K562 treated with DMSO at 1 percent for 24 hours (cell line): ENCODE data around the gene ITLN2. TPM values are rescaled to one million over a fixed set of nuclear protein-coding genes. Genes with fewer than 3 reads are reported as not detected.

Experiments
- total RNA-seq: library from RNA; unstranded; fragments of 300-600 nt; gene quantifications from 2 replicates; pipeline ENCODE4 v1.2.3, GENCODE V29; 2022; ENCODE audit warnings: low read depth; ENCODE audit not compliant: insufficient read depth

The ITLN2 gene
- total RNA-seq: not detected in 2 replicates

GRCh38 chr1:160954158-160955104 is at the start of gene ITLN2:
Gene ITLN2 (minus strand): TSS chr1:160954809. CDS start chr1:160954741, 68 bp downstream.

Other genes with a start within 250 kb of the ITLN2 start
- 0.49 TPM in 1 of 2 replicates, not detected in the other for gene CD48, start 243.0 kb downstream of the ITLN2 start, total RNA-seq
- 0.61 and 0.74 TPM in 2 replicates for gene SLAMF7, start 215.6 kb downstream of the ITLN2 start, total RNA-seq
- gene LY9, start 158.6 kb downstream of the ITLN2 start, total RNA-seq: not detected in 2 replicates
- not detected in 2 replicates for gene CD244, start 91.9 kb downstream of the ITLN2 start, total RNA-seq
- not detected in 2 replicates for gene ITLN1, start 69.6 kb downstream of the ITLN2 start, total RNA-seq
- 44.7 and 49.1 TPM in 2 replicates for gene F11R, start 66.3 kb upstream of the ITLN2 start, total RNA-seq
- not detected in 2 replicates for gene TSTD1, start 84.2 kb upstream of the ITLN2 start, total RNA-seq
- 61.4 and 67.8 TPM in 2 replicates for gene USF1, start 91.2 kb upstream of the ITLN2 start, total RNA-seq
- gene ARHGAP30, start 115.1 kb upstream of the ITLN2 start, total RNA-seq: 0.14 and 0.21 TPM in 2 replicates
- gene NECTIN4, start 134.7 kb upstream of the ITLN2 start, total RNA-seq: not detected in 2 replicates
- not detected in 2 replicates for gene KLHDC9, start 143.6 kb upstream of the ITLN2 start, total RNA-seq
- gene PFDN2, start 163.2 kb upstream of the ITLN2 start, total RNA-seq: 154 and 160 TPM in 2 replicates
- gene NIT1, start 163.3 kb upstream of the ITLN2 start, total RNA-seq: 44.0 and 47.1 TPM in 2 replicates
- 37.3 and 40.2 TPM in 2 replicates for gene DEDD, start 177.9 kb upstream of the ITLN2 start, total RNA-seq
- gene UFC1, start 199.2 kb upstream of the ITLN2 start, total RNA-seq: 79.8 and 89.5 TPM in 2 replicates
- 19.6 and 23.4 TPM in 2 replicates for gene USP21, start 204.7 kb upstream of the ITLN2 start, total RNA-seq
- 43.4 and 44.1 TPM in 2 replicates for gene PPOX, start 211.6 kb upstream of the ITLN2 start, total RNA-seq
- gene B4GALT3, start 222.7 kb upstream of the ITLN2 start, total RNA-seq: 77.4 and 78.2 TPM in 2 replicates
- gene ADAMTS4, start 244.2 kb upstream of the ITLN2 start, total RNA-seq: 1.3 and 2.1 TPM in 2 replicates
- gene NDUFS2, start 247.6 kb upstream of the ITLN2 start, total RNA-seq: 86.9 and 97.5 TPM in 2 replicates